RPMI7951 (cell line): ENCODE data around the gene ADD2. TPM values are rescaled to one million over a fixed set of nuclear protein-coding genes. Genes with fewer than 3 reads are reported as not detected.

ENCODE experiments used
- DNase-seq: peaks from one replicate; pipeline ENCODE4 v3.0.0-alpha.2; 2012; ENCODE audit warnings: low read depth
- total RNA-seq: library from RNA; depleted of rRNA; stranded (reverse); fragments of >200 nt; shearing (Covaris generic); gene quantifications from 2 replicates; pipeline ENCODE4 v1.2.3, GENCODE V29; 2014

The ADD2 gene
- total RNA-seq, 1 experiment from 2014 or later = not detected

DNA sequence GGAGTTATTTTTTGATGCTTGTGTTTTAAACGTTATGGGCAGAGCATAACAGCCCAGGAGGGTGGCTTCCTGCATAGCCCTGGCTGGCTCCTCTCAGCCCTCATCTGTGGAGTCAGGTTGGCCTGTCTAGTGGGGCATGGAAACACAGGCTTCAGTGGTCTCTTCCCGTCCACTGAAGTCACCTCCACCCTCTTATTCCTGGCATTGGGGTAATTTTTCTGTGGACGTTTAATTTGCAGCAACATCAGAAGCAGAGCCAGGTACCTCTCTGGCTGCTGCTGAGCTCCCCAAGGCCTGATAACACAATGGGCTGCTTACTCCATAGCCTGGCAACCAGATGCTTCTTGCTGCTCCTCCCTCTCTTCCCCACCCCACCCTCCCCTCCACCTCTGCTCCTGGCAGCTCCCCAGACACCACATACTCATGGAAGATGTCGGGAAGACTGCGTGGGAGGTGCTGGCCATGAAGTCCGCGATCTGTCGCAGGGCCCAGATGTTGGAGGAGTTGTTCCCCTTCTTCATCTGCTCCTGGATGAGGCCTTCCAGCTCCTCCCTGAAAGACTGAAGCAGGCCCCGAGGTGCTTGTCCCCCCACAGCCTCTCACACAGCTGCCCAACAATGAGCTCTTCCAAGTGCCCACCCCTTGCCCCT, 64.0 kb downstream of the ADD2 start:
- DNase-seq = peak; percentile 62

DNA sequence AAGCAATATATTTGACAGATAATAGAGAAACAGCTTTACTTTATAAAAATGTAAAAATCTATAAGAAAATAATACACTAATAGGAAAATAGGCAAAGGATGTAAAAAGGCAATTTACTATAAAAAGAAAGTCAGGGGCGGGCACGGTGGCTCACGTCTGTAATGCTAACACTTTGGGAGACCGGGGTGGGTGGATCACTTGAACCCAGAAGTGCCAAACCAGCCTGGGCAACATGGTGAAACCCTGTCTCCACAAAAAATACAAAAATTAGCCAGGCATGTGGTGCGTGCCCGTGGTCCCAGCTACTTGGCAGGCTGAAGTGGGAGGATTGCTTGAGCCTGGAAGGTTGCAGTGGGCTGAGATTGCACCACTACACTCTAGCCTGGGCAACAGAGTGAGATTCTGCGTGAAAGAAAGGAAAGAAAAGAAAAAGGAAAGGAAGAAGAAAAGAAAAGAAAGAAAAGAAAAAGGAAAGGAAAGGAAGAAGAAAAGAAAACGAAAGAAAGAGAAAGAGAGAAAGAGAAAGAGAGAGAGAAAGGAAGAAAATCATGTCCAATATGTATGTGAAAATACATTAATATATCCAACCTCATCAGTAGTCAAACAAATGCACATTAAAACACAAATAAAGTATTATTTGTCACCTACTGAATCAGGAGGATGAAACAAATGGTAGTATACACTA, 65.1 kb downstream of the ADD2 start:
- DNase-seq = no peak

DNA sequence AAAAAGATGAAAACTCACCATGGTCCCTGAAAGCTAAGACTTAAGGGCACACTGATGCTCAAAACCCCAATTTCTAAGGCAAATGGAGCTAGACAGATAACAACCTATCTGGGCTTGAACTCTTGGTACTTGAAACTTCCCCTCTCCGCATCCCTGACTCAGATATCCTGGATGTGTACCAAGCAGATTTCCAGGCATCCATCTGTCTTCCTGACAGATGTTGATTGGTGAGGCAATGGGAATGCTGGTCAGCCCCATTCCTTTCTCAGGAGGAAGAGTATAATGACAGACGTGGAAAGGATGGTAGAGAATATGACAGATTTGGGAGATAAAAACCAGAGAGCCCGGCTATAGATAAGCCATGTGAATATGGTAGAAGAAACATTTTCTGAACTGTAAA, 69.2 kb downstream of the ADD2 start:
- DNase-seq = no peak

DNA sequence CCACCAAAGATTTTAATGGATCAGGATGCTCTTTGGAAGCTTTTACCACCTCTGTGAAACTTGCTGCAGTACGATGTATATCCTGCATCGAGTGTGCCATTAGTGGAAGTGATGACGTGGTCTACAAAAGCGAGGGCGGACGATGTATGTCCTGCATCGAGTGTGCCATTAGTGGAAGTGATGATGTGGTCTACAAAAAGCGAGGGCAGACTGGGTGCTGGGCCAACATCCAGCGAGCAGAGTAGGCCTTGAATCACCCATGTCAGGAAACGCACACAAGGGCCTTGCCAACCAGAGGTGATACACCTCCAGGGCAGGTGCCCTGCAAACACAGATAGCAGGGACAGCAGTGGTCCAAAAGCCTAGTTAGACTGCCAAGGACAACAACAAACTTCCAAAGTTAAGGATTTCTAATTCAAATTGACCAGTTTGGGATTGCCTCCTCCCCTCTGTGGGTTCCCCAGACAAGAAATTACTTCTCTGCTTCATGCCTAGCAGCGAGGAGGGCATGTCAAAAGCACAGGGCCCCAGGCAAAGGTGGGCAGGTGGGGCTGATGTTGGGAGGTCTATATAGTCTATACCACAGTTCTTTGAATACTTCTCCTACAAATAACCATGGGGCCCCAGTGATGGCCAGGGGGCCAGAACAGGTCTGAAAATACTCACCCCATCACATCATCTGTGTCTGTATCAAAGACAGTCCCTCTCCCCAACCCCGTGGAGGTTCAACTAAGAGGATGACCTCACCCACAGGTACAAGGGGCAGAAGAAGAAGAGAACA, 70.2 kb downstream of the ADD2 start:
- DNase-seq = no peak

DNA sequence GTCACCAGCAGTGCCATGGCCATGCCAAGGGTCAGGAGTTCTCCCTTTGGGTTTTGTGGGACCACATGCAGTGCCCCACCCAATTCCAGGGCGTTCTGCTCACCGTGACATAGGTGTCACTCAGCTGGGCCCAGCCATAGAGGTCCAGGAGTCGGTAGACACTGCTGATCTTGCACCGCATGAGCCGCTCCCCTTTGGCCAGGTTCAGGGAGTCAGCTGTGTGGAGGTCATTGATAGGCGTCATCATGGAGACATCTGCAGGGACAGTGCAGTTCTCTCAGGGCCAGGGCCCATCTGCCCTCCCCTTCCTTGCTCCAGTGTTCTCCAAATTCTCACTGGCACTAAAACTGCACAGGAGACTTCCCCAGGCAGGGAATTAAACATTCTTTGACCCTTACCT, 71.9 kb downstream of the ADD2 start:
- DNase-seq = no peak

DNA sequence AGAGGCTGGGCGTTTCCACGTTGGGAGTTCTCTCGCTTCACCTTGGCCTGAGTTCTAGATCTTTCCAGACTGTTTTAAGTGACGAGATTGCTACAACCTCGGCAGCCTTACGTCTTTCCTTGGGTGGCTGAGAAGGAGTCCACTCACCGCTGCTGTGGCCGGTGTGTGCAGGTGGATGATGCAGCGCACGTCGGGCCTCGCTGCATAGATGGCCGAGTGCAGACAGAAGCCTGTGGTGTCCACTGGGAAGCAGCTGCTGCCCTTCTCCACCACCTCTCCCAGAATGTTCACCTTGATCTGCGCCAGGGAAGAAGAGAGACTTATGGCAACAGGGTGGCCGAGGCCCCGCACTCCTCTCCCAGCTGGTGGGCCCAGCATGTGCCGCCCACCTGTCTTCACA, 75.7 kb downstream of the ADD2 start:
- DNase-seq = no peak

DNA sequence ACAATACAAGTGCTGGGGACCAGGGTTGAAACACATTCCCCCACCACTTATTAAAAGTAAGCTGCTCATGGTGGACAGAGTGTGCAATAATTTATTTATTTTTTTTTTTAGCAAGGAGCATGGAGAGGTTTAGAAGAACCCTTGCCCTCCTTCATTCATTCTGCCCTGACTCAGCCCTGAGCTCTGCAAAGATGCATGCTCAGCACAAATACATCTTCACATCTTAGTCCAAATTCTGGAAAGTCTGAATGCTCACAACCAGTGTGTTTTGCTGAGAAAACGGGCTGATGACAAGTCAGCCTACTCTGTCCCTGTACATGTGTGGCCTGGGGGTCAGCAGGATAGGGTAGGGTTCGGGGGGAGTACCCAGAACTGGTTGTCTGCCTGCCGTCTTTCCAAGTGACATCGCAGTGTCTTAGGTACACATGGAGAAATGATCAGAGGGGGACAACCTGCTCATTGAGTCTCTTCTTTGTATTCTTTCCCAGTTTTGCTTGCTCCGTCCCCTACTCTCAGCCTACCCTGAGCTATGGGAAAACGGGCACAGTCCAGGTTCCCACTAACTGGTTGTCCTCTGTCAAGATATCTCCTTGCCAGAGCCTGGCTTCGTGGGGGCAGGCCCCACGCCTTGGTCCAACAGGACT, 76.4 kb downstream of the ADD2 start:
- DNase-seq = no peak

DNA sequence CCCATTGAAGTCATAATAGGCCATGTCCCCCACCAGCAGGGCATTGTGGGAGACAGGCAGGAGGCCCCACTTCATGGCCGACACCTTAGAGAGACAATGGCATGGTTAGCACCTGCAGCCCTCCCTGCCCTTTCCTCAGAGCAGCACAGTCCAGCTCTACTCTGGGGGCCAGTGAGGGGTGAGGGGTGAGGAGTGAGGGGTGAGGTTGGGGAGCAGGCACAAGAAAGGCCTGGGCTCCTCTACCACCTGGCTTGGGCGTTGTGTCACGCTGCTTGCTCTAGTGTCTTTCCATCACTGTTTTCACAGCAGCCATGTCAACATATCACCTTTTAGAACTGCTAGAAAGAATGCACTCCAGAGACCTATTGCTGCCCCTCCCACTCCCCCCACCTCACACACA, 77.2 kb downstream of the ADD2 start:
- no peak for DNase-seq

DNA sequence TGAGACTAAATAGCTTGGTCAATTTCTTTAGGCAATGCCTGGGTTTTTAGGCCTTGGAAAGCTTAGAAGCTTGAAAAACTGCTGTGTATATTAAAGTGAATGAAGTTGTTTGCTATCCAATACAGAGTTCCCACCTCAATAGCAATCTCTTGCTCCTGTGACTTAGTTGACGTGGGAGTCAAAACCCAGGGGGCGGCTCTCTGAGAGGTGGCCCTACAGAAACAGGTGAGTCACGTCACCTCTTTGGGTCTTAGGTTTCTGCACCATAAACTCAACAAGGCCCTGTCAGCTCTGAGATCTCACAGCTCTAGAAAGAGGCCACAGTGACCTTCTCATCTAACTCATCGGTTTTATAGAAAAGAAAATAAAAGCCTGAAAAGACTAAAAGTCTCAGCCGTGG, 79.6 kb downstream of the ADD2 start:
- DNase-seq = no peak

DNA sequence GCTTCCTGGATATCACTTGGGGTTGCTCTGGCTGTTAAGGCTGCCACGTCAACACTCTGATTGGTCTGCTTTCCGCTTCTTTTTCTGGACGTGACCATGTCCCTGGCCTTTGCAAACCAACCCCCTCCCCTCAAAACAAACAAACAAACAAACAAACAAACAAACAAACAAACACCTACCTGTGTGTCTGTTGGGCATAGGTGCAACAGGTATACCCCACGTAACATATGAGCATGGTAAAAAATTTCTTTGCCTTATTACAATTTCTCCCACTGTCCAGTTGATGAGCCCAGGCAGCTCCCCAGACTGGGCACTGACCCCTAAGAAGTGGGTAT, 80.6 kb downstream of the ADD2 start:
- no peak for DNase-seq

DNA sequence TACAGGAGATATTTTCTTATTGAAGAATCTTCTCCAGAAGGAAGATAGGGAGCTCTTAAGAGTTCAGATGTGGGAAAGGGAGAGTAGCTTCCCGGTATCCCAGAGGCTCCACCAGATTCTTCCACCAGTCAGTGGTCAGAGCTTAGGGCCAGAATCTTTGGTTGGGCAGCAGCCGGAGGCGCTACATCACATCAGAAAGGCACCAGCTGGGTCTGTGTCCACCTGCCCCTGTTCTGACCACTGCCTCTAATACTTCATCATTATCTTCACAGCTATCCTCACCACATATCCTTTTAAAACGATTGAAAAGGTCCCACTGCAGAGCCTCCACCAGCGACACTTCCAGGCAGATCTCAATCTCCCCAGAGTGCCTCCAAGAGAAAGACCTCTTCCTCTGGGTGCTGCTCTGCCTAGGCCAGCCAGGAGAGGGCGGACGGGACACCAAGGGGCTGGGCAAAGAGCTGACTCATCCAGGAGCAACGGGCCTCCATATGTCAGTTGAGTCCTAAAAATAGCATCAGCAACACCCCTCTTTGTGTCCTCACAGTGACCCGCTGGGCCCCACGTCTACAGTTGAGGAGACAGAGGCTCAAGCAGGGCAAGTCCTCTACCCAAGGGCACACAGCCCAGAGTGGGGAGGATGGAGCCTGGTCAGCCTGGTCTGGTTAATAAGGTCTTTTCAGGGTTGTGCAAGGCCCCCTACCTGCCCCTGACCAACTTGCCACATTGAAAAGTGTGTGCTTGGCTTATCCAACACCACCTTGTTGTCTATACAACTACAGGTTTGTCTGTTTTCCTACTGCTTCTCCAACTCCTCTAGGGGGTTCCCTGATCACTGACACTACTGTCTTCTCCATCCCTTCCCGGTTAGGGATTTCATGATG, 81.2 kb downstream of the ADD2 start:
- peak; percentile 87 for DNase-seq

DNA sequence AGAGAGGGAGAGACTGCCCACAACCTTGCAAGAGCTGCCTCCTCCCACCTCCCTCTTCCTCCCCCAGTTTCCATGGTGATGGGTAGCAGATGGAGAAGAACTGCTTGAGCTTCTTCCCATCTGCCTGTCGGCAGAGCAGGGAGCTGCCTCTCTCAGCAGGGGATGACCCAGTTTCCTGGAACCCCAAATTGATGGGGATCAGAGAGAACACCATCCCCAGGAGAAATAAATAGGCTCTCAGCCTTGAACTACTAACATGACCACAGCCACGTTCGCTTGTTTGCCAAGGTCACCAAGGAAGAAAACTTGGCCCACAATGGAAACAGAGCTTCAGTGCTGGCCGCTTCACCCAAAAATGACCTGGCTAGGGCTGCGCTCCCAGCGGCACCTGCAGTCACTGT, 82.2 kb downstream of the ADD2 start:
- DNase-seq = peak; percentile 17

DNA sequence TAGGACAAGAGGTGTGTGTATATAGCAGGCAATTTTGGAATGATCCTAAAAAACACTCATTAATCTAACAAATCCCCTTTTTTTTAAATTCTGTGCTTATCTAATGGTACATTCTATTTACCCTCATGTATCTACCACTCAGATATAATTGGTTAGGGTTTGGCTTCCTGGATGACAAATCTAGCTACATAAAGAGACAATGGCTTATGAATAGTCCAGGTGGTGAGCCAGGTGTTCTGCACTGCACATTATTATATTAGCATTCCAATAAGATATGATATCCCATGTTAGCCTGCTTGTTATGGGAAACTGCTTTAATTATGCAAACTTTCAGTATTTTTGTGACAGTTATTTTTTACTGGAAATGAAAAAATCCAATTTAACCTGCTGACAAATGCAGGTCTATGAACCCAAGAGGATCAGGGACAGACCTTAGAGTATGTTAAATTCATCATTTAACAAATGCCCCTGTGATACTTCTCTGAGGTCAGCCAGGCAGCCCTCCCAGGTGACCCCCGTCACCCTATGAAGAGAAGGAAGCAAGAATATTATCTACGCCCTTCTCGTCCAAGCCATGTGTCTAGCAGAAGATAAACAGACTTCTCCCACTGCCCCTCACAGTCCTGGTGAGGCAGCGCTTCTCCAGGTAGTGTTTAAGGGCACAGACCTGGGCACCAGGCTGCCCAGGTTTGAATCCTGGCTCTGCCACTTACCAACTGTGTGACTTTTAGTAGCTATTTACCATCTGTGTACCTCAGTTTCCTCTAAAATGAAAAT, 83.0 kb downstream of the ADD2 start:
- DNase-seq = no peak

DNA sequence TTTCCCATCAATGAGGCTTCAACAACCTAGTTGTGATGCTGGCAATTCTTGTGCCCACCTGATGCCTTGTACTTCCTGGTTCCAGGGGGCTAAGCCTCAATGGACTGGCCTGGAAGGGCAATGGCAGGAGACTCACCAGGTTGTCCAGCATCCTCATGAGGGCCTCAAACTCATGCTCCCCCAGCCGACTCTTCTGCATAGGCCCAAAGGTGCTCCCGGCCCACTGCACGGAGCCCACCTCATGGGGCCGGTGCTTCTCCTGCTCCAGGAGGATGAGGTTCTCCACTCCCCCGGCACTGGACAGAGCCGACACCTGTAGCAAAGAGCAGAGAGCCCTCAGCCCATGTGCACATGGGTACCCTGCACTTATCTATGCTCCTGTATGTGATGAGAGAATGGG, 84.5 kb downstream of the ADD2 start:
- DNase-seq = no peak

DNA sequence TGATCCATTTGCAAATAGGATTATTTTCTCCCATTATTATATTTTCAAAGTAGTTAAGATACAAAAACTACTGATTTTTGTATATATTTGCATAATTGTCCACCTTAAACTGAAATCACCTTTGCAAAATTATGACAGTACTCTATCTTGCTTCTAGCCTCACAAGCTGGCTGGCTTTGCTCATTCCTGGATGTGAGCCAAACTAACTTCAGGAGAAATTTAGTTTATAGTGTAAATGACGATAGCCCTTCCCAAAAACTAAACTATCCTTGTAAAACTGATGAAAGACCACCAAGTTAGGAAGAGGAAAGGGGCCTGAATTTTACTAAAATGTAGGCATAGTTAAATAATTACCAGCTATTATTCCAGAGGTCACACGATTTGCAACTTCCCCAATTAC, 87.3 kb downstream of the ADD2 start:
- no peak for DNase-seq

DNA sequence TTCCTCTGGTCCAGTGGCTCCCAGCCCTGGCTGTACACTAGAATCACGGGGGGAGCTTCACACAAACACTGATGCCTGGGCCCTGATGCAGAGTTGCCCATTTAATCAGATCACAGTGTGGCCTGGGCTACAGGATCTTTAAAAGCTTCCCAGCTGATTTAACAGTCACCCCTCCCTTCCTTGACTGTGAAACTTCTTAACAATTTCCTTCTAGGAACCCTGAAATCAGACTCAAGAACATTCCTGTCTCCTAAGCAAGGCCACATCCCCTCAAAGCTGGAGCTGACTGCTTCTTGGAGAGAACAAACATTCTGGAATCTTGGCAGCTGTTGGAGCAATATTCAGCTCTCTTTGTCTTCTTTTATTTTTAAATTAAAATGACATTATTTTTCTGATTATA, 88.7 kb downstream of the ADD2 start:
- DNase-seq = no peak

DNA sequence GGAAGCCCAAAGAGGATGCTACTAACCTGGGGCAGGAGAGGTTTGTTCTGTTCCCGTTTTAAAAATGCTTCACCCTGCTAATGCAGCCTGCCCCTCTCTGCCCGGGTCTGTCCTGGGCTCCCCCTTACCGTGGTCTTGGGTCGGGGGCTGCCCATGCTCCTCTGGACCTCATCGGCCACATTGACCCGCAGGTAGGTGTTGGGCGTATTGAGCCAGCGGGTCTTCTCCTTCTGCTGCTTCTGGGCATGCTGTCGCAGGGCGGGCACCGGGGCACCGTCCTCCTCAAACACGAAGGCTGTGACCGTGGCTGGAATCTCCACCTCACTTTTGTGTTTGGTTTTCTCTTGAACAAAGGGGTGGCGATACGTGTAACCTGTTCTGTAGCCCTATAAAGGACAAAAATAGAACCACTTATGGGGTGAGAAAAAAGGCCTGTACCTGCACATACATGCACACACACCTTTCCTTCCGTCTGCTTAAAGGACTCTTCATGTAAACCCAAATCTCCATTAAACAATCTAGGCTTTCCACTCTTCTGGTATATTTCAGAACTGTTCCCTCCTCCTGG, 89.3 kb downstream of the ADD2 start:
- no peak for DNase-seq

DNA sequence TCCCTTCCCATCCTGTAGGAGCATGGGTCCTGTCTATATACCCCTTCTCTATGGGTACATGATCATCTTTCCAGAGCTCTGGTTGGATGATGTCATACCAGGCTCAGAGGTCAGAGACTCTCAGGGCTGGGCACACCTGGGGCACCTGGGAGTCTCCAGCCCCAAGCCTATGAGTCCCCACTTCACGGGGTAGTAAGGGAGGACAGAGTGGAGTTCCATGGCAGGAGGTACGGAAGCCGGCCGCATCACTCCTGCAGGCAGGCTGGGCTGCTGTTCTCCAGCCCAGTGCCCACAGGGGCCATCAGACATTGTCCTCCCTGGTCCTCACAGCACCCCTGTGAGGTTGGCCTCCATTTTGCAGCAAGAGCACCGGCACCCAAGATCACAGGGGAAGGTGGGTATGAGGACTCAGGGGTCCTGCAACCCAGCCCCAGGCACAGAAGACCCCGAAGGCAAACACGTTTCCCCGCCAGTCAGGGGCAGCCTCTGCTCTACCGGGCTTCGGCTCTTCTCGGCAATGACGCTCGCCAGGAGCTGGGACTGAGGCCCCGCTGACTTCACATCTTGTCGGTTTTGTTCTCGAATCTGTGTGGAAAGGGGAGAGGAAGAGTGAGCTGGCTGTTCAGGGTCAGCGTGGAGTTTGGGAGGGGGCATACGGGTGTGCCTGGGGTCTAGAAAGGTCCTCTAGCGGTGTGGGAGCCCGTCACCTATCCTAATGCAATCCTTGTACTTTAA, 91.5 kb downstream of the ADD2 start:
- DNase-seq = no peak

DNA sequence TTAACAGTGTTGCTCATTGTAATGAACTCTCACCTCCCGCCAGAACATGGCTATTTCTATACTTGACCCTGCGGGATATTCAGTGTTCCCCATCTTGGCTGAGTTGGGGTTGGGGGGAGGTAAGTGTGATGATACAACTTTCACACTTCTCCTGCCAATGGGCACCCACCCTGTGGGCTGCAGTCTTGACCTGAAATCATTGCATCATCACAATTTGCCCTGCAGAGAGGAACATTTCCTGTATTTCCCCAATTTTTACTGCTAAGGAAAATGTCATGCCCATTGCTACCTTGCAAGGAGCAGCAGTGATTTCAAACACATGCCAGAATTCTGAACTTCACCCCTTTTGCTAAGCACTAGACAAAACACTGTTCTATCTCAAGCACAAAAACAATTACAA, 92.1 kb downstream of the ADD2 start:
- DNase-seq = no peak
